HG02981 (cell line): ENCODE measurements around the gene CNTN5.

Source experiments
- ATAC-seq: cut with Tn5 transposase; IDR thresholded peaks from one replicate; pipeline ENCODE4 v1.9.1; 2021; ENCODE audit warnings: mild to moderate bottlenecking, moderate library complexity; ENCODE audit not compliant: unreplicated experiment

Gene CNTN5

GRCh38 chr11:99589771-99590170 is 569.0 kb downstream of the CNTN5 start:
- ATAC-seq = no peak

- no peak for ATAC-seq
Measured at GRCh38 chr11:99592266-99592665, 571.5 kb downstream of the CNTN5 start.

- no peak for ATAC-seq
Measured at GRCh38 chr11:99593197-99593596, 572.4 kb downstream of the CNTN5 start.

- no peak for ATAC-seq
Measured at GRCh38 chr11:99601179-99601578, 580.4 kb downstream of the CNTN5 start.

GRCh38 chr11:99614352-99614751 is 593.6 kb downstream of the CNTN5 start:
- ATAC-seq = no peak

- no peak for ATAC-seq
Measured at GRCh38 chr11:99630629-99631028, 609.9 kb downstream of the CNTN5 start.

- ATAC-seq = no peak
Measured at GRCh38 chr11:99631618-99632017, 610.9 kb downstream of the CNTN5 start.

GRCh38 chr11:99632969-99633368 is 612.2 kb downstream of the CNTN5 start:
- no peak for ATAC-seq

- no peak for ATAC-seq
Measured at GRCh38 chr11:99634581-99634980, 613.8 kb downstream of the CNTN5 start.

GRCh38 chr11:99638073-99638553 is 617.4 kb downstream of the CNTN5 start:
- ATAC-seq = no peak

GRCh38 chr11:99640671-99641070 is 619.9 kb downstream of the CNTN5 start:
- no peak for ATAC-seq

- no peak for ATAC-seq
Measured at GRCh38 chr11:99645934-99646333, 625.2 kb downstream of the CNTN5 start.

- no peak for ATAC-seq
Measured at GRCh38 chr11:99670067-99670676, 649.4 kb downstream of the CNTN5 start.

GRCh38 chr11:99671808-99672409 is 651.2 kb downstream of the CNTN5 start:
- ATAC-seq = no peak

- ATAC-seq = no peak
Measured at GRCh38 chr11:99676292-99676691, 655.5 kb downstream of the CNTN5 start.

GRCh38 chr11:99682171-99682570 is 661.4 kb downstream of the CNTN5 start:
- no peak for ATAC-seq

GRCh38 chr11:99682646-99683045 is 661.9 kb downstream of the CNTN5 start:
- ATAC-seq = no peak

GRCh38 chr11:99683933-99684332 is 663.2 kb downstream of the CNTN5 start:
- peak; percentile 79 for ATAC-seq

- no peak for ATAC-seq
Measured at GRCh38 chr11:99686838-99687237, 666.1 kb downstream of the CNTN5 start.

- no peak for ATAC-seq
Measured at GRCh38 chr11:99687320-99687719, 666.6 kb downstream of the CNTN5 start.

GRCh38 chr11:99693941-99694492 is 673.3 kb downstream of the CNTN5 start:
- no peak for ATAC-seq

GRCh38 chr11:99695106-99695505 is 674.4 kb downstream of the CNTN5 start:
- ATAC-seq = no peak
